A673 (cell line): ENCODE measurements around the gene EXOC2.

Experiments
- EZH2 ChIP-seq: fragments of 200-600 bp; sonication (generic); IDR thresholded peaks from 2 replicates; pipeline ENCODE4 v1.6.1; 2017; ENCODE audit warnings: borderline replicate concordance, low read depth, mild to moderate bottlenecking, mixed read lengths, antibody characterized with exemption, low read length; ENCODE audit not compliant: poor library complexity, severe bottlenecking
- TF ChIP-seq, protein P1 (sequence below): fragments of 300-800, 200-600 bp; sonication (generic); conservative IDR thresholded peaks from 2 replicates; pipeline ENCODE4 v1.5.1; 2017; ENCODE audit warnings: low read depth, mild to moderate bottlenecking, antibody characterized with exemption, low read length, moderate library complexity, mixed read lengths

DNA sequence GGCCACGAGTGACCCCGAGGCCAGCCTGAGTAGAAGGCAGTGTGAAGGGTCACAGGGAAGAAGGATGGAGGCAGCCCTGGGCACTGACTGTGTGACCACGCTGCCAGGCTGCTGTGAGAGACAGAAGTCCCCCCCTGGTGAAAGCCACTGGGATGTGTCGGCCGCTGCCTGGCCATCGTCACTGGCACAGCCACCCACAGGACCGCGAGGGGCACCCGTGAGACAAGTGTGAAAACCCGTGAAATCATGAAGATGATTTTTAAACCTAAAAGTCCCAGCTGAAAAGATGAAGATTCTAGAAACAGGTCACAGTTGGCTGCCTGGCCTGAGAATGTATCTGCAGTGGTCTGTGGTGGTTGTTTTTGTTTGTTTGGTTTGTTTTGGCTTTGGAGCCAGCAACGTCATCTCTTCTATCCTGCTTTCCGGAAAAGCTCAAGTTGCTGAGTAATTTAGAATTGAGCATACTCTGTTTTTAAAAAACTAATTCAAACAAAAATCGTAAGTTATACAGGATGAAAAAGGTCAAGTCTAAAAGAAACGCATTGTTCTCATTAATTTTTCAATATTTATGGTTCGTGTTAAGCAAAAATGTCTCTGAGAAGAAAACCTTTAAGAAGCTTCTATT is 130.8 kb downstream of the EXOC2 start:
- TF ChIP-seq, protein P1, sequence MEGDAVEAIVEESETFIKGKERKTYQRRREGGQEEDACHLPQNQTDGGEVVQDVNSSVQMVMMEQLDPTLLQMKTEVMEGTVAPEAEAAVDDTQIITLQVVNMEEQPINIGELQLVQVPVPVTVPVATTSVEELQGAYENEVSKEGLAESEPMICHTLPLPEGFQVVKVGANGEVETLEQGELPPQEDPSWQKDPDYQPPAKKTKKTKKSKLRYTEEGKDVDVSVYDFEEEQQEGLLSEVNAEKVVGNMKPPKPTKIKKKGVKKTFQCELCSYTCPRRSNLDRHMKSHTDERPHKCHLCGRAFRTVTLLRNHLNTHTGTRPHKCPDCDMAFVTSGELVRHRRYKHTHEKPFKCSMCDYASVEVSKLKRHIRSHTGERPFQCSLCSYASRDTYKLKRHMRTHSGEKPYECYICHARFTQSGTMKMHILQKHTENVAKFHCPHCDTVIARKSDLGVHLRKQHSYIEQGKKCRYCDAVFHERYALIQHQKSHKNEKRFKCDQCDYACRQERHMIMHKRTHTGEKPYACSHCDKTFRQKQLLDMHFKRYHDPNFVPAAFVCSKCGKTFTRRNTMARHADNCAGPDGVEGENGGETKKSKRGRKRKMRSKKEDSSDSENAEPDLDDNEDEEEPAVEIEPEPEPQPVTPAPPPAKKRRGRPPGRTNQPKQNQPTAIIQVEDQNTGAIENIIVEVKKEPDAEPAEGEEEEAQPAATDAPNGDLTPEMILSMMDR: no peak
- no peak for TF ChIP-seq EZH2
